H1 (cell line): ENCODE data around the gene CPNE5. TPM values are rescaled to one million over a fixed set of nuclear protein-coding genes. Genes with fewer than 3 reads are reported as not detected.

Source experiments
- CTCF ChIA-PET: fragments of 300-600 bp; sonication (Branson Sonifier 250); formaldehyde crosslinking; loops from one replicate; lab custom pipeline; 2021; ENCODE audit not compliant: partially characterized antibody; lab: Charles Lee
- POLR2A ChIA-PET: fragments of 300-600 bp; sonication (Branson Sonifier 250); formaldehyde crosslinking; loops from one replicate; lab custom pipeline; 2021; ENCODE audit warnings: inconsistent platforms; ENCODE audit not compliant: partially characterized antibody; lab: Charles Lee
- DNase-seq, 2 experiments: peaks; one replicate each; pipeline versions ENCODE4 v3.0.0 to v3.0.0-alpha.2; 2010 to 2022; ENCODE audit warnings: low spot score in 2 of 2, low read depth in 1 of 2, mixed read lengths in 1 of 2
- FAIRE-seq: peaks from 2 replicates; lab custom pipeline; 2011; peaks lifted over from hg19 to GRCh38; lab: Jason Lieb, UNC
- H2AFZ ChIP-seq: 2 replicates; pipeline ENCODE4 v1.8.1; 2012; ENCODE audit warnings: low read length, inconsistent platforms
- H2AK5ac ChIP-seq: 2 replicates; pipeline ENCODE4 v1.6.1; 2013; ENCODE audit warnings: low read depth, low read length
- H2BK120ac ChIP-seq: replicated peaks from 2 replicates; pipeline ENCODE3; 2013; ENCODE audit warnings: low read depth, low read length, inconsistent platforms
- H2BK12ac ChIP-seq: 2 replicates; pipeline ENCODE4 v1.6.1; 2013; ENCODE audit warnings: low read depth, low read length
- H2BK15ac ChIP-seq: 2 replicates; pipeline ENCODE4 v1.6.1; 2013; ENCODE audit warnings: low read length
- H2BK20ac ChIP-seq: 2 replicates; pipeline ENCODE4 v1.6.1; 2013; ENCODE audit warnings: low read length
- H2BK5ac ChIP-seq: 2 replicates; pipeline ENCODE4 v1.6.1; 2013; ENCODE audit warnings: low read depth, low read length
- H3K14ac ChIP-seq: 2 replicates; pipeline ENCODE4 v1.6.1; 2013; ENCODE audit warnings: inconsistent platforms; ENCODE audit not compliant: insufficient read length
- H3K18ac ChIP-seq: 2 replicates; pipeline ENCODE4 v1.6.1; 2013; ENCODE audit warnings: low read length; ENCODE audit errors: extremely low read depth
- H3K23ac ChIP-seq: 2 replicates; pipeline ENCODE4 v1.6.1; 2013; ENCODE audit warnings: inconsistent platforms; ENCODE audit not compliant: insufficient read length
- H3K23me2 ChIP-seq: 2 replicates; pipeline ENCODE4 v1.6.1; 2013; ENCODE audit warnings: low read depth, low read length
- H3K27ac ChIP-seq: 2 replicates; pipeline ENCODE4 v1.6.1; 2011; ENCODE audit warnings: low read depth, low read length, inconsistent platforms
- H3K27me3 ChIP-seq, 4 experiments: replicated peaks in 1 of 4; 1 replicate in 1 of 4; 2 replicates in 3 of 4; pipeline versions ENCODE4 v1.6.1 to v1.8.1; 2011 to 2013; ENCODE audit warnings: low read length in 3 of 4, mild to moderate bottlenecking in 3 of 4, inconsistent platforms in 2 of 4, mixed read lengths in 2 of 4, moderate library complexity in 1 of 4; ENCODE audit not compliant: control insufficient read depth in 3 of 4, insufficient read depth in 3 of 4; ENCODE audit errors: extremely low read depth in 1 of 4
- H3K36me3 ChIP-seq, 4 experiments: 2 replicates each; pipeline versions ENCODE4 v1.6.1 to v1.8.1; 2011 to 2013; ENCODE audit warnings: mild to moderate bottlenecking in 4 of 4, low read length in 3 of 4, moderate library complexity in 2 of 4, control low read depth in 1 of 4, inconsistent platforms in 1 of 4; ENCODE audit not compliant: insufficient read depth in 4 of 4, control insufficient read depth in 2 of 4
- H3K4ac ChIP-seq: replicated peaks from 2 replicates; pipeline ENCODE3; 2013; ENCODE audit warnings: low read length, low read depth, mixed read lengths, inconsistent platforms; ENCODE audit not compliant: insufficient read length
- H3K4me1 ChIP-seq, 4 experiments: replicated peaks in 1 of 4; 1 replicate in 1 of 4; 2 replicates in 3 of 4; pipeline versions ENCODE4 v1.6.1 to v1.8.1; 2011 to 2013; ENCODE audit warnings: low read length in 3 of 4, inconsistent platforms in 2 of 4, mixed read lengths in 1 of 4; ENCODE audit not compliant: insufficient read depth in 4 of 4, control insufficient read depth in 3 of 4
- H3K4me2 ChIP-seq, 2 experiments: 2 replicates each; pipeline versions ENCODE4 v1.6.1 to v1.8.1; 2011 to 2013; ENCODE audit warnings: low read depth in 2 of 2, low read length in 2 of 2, control low read depth in 1 of 2, inconsistent platforms in 1 of 2, mild to moderate bottlenecking in 1 of 2; ENCODE audit not compliant: insufficient read depth in 1 of 2
- H3K4me3 ChIP-seq, 4 experiments: fragments of 200-600, 300-600 bp in 1 of 4; sonication (generic), shearing (Covaris generic), sonication (Bioruptor Twin) in 1 of 4; 2 replicates each; pipeline versions ENCODE4 v1.5.1 to v1.8.1; 2011 to 2016; ENCODE audit warnings: low read length in 4 of 4, low read depth in 3 of 4, control low read depth in 2 of 4, inconsistent platforms in 2 of 4, mild to moderate bottlenecking in 2 of 4, mixed read lengths in 1 of 4, moderate library complexity in 1 of 4; ENCODE audit not compliant: insufficient read depth in 2 of 4; ENCODE audit errors: extremely low read depth in 1 of 4
- H3K56ac ChIP-seq: replicated peaks from 2 replicates; pipeline ENCODE3; 2013; ENCODE audit warnings: low read depth, mild to moderate bottlenecking, mixed read lengths, low read length, inconsistent platforms; ENCODE audit not compliant: insufficient read length
- H3K79me1 ChIP-seq: 2 replicates; pipeline ENCODE4 v1.6.1; 2013; ENCODE audit warnings: low read depth, low read length, control low read depth
- H3K79me2 ChIP-seq, 2 experiments: 2 replicates each; pipeline versions ENCODE4 v1.6.1 to v1.8.1; 2012 to 2013; ENCODE audit warnings: low read length in 2 of 2, mild to moderate bottlenecking in 2 of 2, inconsistent platforms in 1 of 2; ENCODE audit not compliant: insufficient read depth in 2 of 2, control insufficient read depth in 1 of 2
- H3K9ac ChIP-seq, 4 experiments: replicated peaks in 1 of 4; 1 replicate in 1 of 4; 2 replicates in 3 of 4; pipeline versions ENCODE4 v1.6.1 to v1.8.1; 2011 to 2013; ENCODE audit warnings: low read depth in 3 of 4, low read length in 3 of 4, control low read depth in 2 of 4, mild to moderate bottlenecking in 2 of 4, moderate library complexity in 2 of 4, inconsistent platforms in 1 of 4; ENCODE audit errors: extremely low read depth in 1 of 4
- H3K9me3 ChIP-seq, 2 experiments: 2 replicates each; pipeline versions ENCODE4 v1.6.1 to v1.8.1; 2012 to 2013; ENCODE audit warnings: mild to moderate bottlenecking in 2 of 2, moderate library complexity in 2 of 2, control low read depth in 1 of 2, inconsistent platforms in 1 of 2, low read depth in 1 of 2, low read length in 1 of 2, mixed read lengths in 1 of 2; ENCODE audit not compliant: insufficient read depth in 2 of 2
- H4K20me1 ChIP-seq, 2 experiments: replicated peaks in 1 of 2; 2 replicates each; pipeline versions ENCODE3 to v1.8.1; 2011 to 2013; ENCODE audit warnings: inconsistent platforms in 2 of 2, low read length in 2 of 2, mild to moderate bottlenecking in 1 of 2; ENCODE audit not compliant: insufficient read depth in 2 of 2, control insufficient read depth in 1 of 2
- H4K5ac ChIP-seq: 2 replicates; pipeline ENCODE4 v1.6.1; 2013; ENCODE audit warnings: low read length, low read depth, mixed read lengths, inconsistent platforms; ENCODE audit not compliant: insufficient read length
- H4K8ac ChIP-seq: 2 replicates; pipeline ENCODE4 v1.8.0; 2013; ENCODE audit warnings: mild to moderate bottlenecking, moderate library complexity, low read length, inconsistent platforms; ENCODE audit not compliant: insufficient read depth; ENCODE audit errors: extremely low read depth
- H4K91ac ChIP-seq: replicated peaks from 2 replicates; pipeline ENCODE3; 2013; ENCODE audit warnings: low read length, mixed read lengths, inconsistent platforms; ENCODE audit not compliant: insufficient read length
- ATF3 ChIP-seq: IDR thresholded peaks from 2 replicates; pipeline ENCODE4 v1.6.1; 2011; ENCODE audit warnings: low read depth, mild to moderate bottlenecking, low read length; ENCODE audit not compliant: insufficient read depth
- EGR1 ChIP-seq: IDR thresholded peaks from 2 replicates; pipeline ENCODE4 v1.6.1; 2011; ENCODE audit warnings: low read depth, low read length, borderline replicate concordance
- SIN3A ChIP-seq, 2 experiments: IDR thresholded peaks in 1 of 2; conservative IDR thresholded peaks in 1 of 2; 2 replicates each; pipeline ENCODE4 v1.6.1; 2011 to 2012; ENCODE audit warnings: low read length in 2 of 2, improper control_type of control experiment in 1 of 2, low read depth in 1 of 2, mild to moderate bottlenecking in 1 of 2
- SIX5 ChIP-seq: IDR thresholded peaks from 2 replicates; pipeline ENCODE4 v1.6.1; 2011; ENCODE audit warnings: mild to moderate bottlenecking, low read depth, low read length
- TCF12 ChIP-seq: IDR thresholded peaks from 2 replicates; pipeline ENCODE4 v1.6.1; 2011; ENCODE audit warnings: low read depth, mild to moderate bottlenecking, low read length
- USF2 ChIP-seq: IDR thresholded peaks from 2 replicates; pipeline ENCODE4 v1.6.1; 2011; ENCODE audit warnings: low read length, improper control_type of control experiment
- WGBS, 2 experiments: shearing (Covaris generic) in 1 of 2; methylation state at CpG; one replicate each; pipeline versions ENCODE4 v1.1.6 to v1.1.7; 2013 to 2015; ENCODE audit warnings: low lambda C conversion rate in 2 of 2, mixed read lengths in 2 of 2, inconsistent platforms in 1 of 2, low coverage in 1 of 2, missing lambda C conversion rate in 1 of 2; ENCODE audit not compliant: insufficient replicate concordance in 2 of 2, insufficient coverage in 1 of 2, insufficient read length in 1 of 2; ENCODE audit errors: extremely low coverage in 1 of 2, missing lambda C conversion rate in 1 of 2; 5-methylcytosine and 5-hydroxymethylcytosine counted together
- polyA plus RNA-seq, 7 experiments: library from polyadenylated mRNA; depleted of rRNA in 3 of 7; stranded (reverse) in 5 of 7; unstranded in 2 of 7; fragments of >200 nt in 5 of 7; fragments of 200-250 nt in 2 of 7; gene quantifications; 1 replicate in 5 of 7; 2 replicates in 1 of 7; 4 replicates in 1 of 7; pipeline versions ENCODE4 v1.2.1 to v1.2.3, GENCODE V29; 2011 to 2013; ENCODE audit warnings: missing spikeins in 2 of 7, mixed read lengths in 2 of 7
- total RNA-seq: library from RNA; stranded (reverse); fragmentation: NEBNext Ultra II Directional; extraction: Animal tissue kit (Norgen Biotek cat#: 25700); gene quantifications from 2 replicates; pipeline ENCODE4 v1.2.1, GENCODE V29; 2021

Gene CPNE5
- total and polyA plus RNA-seq, 2 of the 8 experiments (the other 6 are each of a cell fraction or from before 2014, with no cell fraction given): 0.88 to 1.8 TPM

DNA sequence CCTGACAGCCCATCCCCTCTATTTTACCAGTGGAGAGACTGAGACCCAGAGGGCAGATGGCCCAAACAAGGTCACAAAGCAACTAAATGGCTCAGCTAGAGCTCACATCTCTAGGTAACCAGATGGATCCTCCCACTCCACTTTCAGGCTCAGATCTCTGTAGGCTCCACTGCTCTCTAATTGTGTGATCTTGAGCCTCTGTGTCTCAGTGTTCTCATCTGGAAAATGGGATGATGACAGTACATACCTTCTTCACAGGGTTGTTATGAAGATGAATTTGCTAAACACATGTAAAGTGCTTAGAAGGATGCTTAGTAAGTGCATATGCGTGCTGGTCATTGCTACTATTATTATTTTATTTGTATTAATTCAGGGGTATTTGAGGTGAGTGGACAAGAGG, 101.1 kb downstream of the CPNE5 start:
- Histone ChIP-seq H4K5ac (no peak overlapping the region), H3K9ac (no peak overlapping the region; a peak in 1 of 7 replicates), H3K18ac (no peak overlapping the region), H3K9me3 (no peaks in the 10 kb centered on the region), H3K14ac (no peak overlapping the region), H2BK120ac (no peak overlapping the region), H2AFZ (no peak overlapping the region), H3K4me2 (no peak overlapping the region), H3K23ac (no peak overlapping the region)
- no peak for TF ChIP-seq ATF3
- TF ChIP-seq USF2: no peak
- no peak for TF ChIP-seq EGR1
- no peak for TF ChIP-seq TCF12
- no peak for TF ChIP-seq SIX5
- no peak for TF ChIP-seq SIN3A (conservative IDR thresholded peaks at IDR 0.05 in 1 of 2, IDR thresholded peaks at IDR 0.05 in 1 of 2; ENCODE audit: low read depth in 1 of 2, low read length in 2 of 2)
- TF ChIP-seq, all 59 proteins: peak for 0
- no peak overlapping the region for H2BK12ac ChIP-seq
- H3K4me3 ChIP-seq: no peak overlapping the region
- H3K27ac ChIP-seq: no peak overlapping the region
- no peak overlapping the region for H3K56ac ChIP-seq
- no peaks in the 10 kb centered on the region for H3K79me2 ChIP-seq
- CTCF ChIA-PET: interaction anchor here (0.6 to 1.1 kb wide), 3 partner anchors 21 to 176 kb away, joined by 3 read pairs; no protein-coding TSS in a partner anchor
- H2BK5ac ChIP-seq: no peak overlapping the region
- H2AK5ac ChIP-seq: no peak overlapping the region
- no peak overlapping the region for H3K4ac ChIP-seq
- H3K36me3 ChIP-seq: no peaks in the 10 kb centered on the region
- DNase-seq (no peak), FAIRE-seq (no peak)
- H3K27me3 ChIP-seq: no peaks in the 10 kb centered on the region; a peak in 1 of 7 replicates
- H3K4me1 ChIP-seq: peaks cover 0 to 5% (median 3%) of the 10 kb centered on the region in 4 experiments; a peak in 4 of 7 replicates
- no peak overlapping the region for H2BK15ac ChIP-seq
- H2BK20ac ChIP-seq: no peak overlapping the region
- no peaks in the 10 kb centered on the region for H3K23me2 ChIP-seq
- H4K20me1 ChIP-seq: no peaks in the 10 kb centered on the region
- POLR2A ChIA-PET: no interaction called here
- H4K8ac ChIP-seq: no peak overlapping the region
- no peaks in the 10 kb centered on the region for H3K79me1 ChIP-seq
- no peak overlapping the region for H4K91ac ChIP-seq
- WGBS, 2 experiments: 83% methylated on average over 1 of the region's 1 CpG; no CpG with 5 or more reads in 1 of the 2 experiments
